ENCODE data around the gene SDK1. TPM values are rescaled to one million over a fixed set of nuclear protein-coding genes. Genes with fewer than 3 reads are reported as not detected.
"Not testable (repeated sequence)": the region's sequence is repeated elsewhere in the genome, so short reads cannot be mapped to it uniquely, and the experiment has no call there.

SDK1 gene
- total RNA-seq, 4 donors from 2014 or later, result 1.3 to 5.0 (median 2.0) TPM

DNA sequence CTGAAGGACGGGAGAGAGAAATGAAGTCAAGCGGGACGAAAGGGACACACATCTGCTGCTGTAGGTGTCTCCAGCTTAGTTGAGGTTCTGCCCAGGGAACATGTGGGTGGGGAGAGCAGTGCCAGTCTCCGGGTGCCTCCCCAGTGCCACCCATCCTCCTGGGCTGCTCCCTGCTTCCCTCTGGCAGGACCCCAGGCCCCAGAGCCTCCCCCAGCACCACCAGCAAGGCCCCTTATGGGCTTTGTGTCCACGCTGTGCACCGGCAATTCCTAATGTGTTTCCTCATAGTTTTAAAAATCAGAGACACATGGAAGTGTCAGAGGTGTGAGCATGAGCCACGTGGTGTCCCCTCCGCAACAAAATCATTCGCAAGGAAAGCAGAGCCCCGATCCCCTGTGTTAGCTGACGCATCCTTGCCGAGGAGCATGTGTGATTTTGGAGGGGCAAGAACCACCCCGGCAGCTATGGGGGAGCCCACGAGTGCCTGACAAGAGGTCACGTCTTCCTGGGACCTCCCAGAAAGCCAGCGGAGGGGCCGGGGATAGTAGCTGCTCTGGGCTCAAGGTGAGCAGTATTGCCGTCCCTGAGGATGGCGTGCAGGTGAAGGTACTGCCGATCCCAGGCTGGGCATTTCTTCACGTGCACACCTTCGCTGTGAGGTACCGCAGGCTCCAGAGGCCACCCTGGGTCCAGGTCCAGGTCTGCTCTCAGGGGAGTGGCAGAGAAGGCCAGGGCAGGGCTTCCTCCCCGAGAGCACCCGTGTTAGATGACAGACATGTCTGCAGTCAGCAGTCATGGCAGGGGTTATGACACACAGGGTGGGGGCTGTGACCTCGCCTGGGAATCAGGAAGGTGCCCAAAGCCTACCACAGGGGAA is 932.8 kb downstream of the SDK1 start:
- Histone ChIP-seq H3K4me1 (no peaks in the 10 kb centered on the region), H3K27ac (no peak overlapping the region), H3K9me3 (no peaks in the 10 kb centered on the region), H3K36me3 (no peaks in the 10 kb centered on the region), H3K4me3 (replicated peaks in 1 of 3) (no peak overlapping the region), H3K27me3 (no peaks in the 10 kb centered on the region)
- WGBS, 2 donors, result 91 to 93% methylated on average over 25 of the region's 26 CpGs
- TF ChIP-seq, protein P1, sequence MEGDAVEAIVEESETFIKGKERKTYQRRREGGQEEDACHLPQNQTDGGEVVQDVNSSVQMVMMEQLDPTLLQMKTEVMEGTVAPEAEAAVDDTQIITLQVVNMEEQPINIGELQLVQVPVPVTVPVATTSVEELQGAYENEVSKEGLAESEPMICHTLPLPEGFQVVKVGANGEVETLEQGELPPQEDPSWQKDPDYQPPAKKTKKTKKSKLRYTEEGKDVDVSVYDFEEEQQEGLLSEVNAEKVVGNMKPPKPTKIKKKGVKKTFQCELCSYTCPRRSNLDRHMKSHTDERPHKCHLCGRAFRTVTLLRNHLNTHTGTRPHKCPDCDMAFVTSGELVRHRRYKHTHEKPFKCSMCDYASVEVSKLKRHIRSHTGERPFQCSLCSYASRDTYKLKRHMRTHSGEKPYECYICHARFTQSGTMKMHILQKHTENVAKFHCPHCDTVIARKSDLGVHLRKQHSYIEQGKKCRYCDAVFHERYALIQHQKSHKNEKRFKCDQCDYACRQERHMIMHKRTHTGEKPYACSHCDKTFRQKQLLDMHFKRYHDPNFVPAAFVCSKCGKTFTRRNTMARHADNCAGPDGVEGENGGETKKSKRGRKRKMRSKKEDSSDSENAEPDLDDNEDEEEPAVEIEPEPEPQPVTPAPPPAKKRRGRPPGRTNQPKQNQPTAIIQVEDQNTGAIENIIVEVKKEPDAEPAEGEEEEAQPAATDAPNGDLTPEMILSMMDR (IDR thresholded peaks at IDR 0.05), result no peak
- TF ChIP-seq POLR2A (IDR thresholded peaks at IDR 0.05), result no peak
- intact Hi-C loops (cut with DNase I), result no loop called here
- no peak for DNase-seq

DNA sequence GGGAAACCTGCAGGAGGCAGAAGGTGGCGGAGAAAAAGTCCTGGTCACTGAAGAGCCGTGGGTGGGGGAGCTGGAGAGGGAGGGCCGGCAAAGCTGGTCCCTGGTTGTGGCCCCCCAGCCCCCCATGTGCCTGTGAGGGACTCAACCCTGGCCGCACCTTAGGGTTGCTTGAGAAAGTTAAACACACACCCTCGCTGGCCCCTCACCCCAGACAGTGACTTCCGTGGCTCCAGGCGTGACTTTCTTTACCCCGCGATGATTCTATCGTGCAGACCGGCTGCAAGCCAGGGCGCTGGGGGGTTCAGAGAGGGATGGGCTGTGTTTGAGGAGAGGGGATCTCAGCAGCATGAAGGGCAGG is 933.4 kb downstream of the SDK1 start:
- Histone ChIP-seq H3K36me3 (no peaks in the 10 kb centered on the region), H3K4me1 (no peaks in the 10 kb centered on the region), H3K27me3 (no peaks in the 10 kb centered on the region), H3K9me3 (no peaks in the 10 kb centered on the region), H3K4me3 (replicated peaks in 1 of 3) (no peak overlapping the region), H3K27ac (no peak overlapping the region)
- WGBS, 2 donors, result 91 to 93% methylated on average over 10 to 12 of the region's 12 CpGs
- no peak for DNase-seq
- TF ChIP-seq, protein P1 (IDR thresholded peaks at IDR 0.05), result no peak
- intact Hi-C loops (cut with DNase I), result no loop called here

DNA sequence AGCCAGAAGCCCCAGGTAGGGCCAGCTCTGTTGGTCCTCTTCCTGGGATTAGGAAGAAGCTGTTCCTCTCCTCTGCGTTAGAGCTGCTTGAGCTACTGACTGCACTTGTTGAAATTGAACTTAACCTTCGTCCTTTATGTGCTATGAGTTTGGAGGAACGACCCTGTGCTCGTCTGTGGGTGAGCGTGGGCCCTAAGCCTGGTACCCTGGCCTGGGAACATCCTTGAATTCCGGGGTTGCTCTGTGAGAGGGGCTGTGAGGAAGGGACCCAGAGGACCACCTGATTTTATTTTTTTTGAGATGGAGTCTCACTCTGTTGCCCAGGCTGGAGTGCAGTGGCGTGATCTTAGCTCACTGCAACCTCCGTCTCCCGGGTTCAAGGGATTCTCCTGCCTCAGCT is 933.8 kb downstream of the SDK1 start:
- intact Hi-C loops (cut with DNase I), result no loop called here
- WGBS, 2 donors, result 89 to 90% methylated on average over 8 to 9 of the region's 9 CpGs

DNA sequence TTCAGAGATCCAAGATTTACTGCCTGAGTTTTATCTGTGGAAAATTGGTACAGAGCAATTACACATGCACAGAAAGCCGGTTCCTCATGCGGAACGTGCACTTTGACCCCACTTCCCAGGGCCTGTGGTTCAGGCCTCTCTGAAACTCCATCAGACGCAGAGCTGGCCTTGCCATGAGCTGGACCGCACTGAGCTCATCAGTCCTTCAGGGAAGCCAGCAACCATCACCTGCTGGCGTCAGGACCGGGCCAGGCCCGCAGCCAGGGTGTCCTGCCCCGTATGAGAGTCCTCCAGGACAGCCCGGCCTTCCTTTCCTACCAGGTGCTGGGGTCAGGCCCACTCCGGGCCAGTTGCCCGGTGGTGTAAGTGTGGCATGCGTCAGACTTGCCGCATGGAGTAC is 934.5 kb downstream of the SDK1 start:
- no peaks in the 10 kb centered on the region for H3K27me3 ChIP-seq
- TF ChIP-seq, protein P1 (IDR thresholded peaks at IDR 0.05), result no peak
- no peak for TF ChIP-seq POLR2A (IDR thresholded peaks at IDR 0.05)
- no peak overlapping the region for H3K4me3 ChIP-seq (replicated peaks in 1 of 3)
- H3K4me1 ChIP-seq, result no peaks in the 10 kb centered on the region
- no peak overlapping the region for H3K27ac ChIP-seq
- WGBS, 2 donors, result 91 to 94% methylated on average over 14 of the region's 14 CpGs
- DNase-seq, result no peak
- no peaks in the 10 kb centered on the region for H3K36me3 ChIP-seq
- H3K9me3 ChIP-seq, result no peaks in the 10 kb centered on the region
- intact Hi-C loops (cut with DNase I), result no loop called here

More for the DNA sequence above, 933.8 kb downstream of the SDK1 start:
- Histone ChIP-seq H3K4me1 (no peaks in the 10 kb centered on the region), H3K27ac (no peak overlapping the region), H3K27me3 (no peaks in the 10 kb centered on the region), H3K36me3 (no peaks in the 10 kb centered on the region), H3K9me3 (no peaks in the 10 kb centered on the region), H3K4me3 (replicated peaks in 1 of 3) (no peak overlapping the region)
- no peak for DNase-seq
- TF ChIP-seq POLR2A (IDR thresholded peaks at IDR 0.05), result no peak
- TF ChIP-seq, protein P1 (IDR thresholded peaks at IDR 0.05), result no peak

DNA sequence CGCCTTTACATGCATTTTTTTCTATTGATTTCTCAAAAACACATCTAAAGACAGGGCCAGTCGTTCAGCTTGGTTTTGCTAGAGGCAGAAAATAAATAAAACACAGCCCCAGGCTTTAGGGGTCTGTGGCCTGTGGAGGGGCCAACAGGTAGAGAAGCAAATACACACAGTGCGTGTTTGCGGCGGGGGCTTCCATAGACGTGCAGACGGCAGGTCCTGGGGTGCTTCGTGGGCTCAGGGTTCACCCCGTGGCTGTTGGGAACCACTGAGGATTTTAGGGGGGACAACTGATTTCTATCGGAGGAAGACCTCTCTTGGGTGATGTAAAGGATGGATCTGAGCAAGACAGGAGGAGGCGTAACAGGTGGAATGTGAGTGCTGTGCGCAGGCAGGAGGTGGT is 935.3 kb downstream of the SDK1 start:
- Histone ChIP-seq H3K36me3 (no peaks in the 10 kb centered on the region), H3K4me1 (no peaks in the 10 kb centered on the region), H3K9me3 (no peaks in the 10 kb centered on the region), H3K4me3 (replicated peaks in 1 of 3) (no peak overlapping the region), H3K27me3 (no peaks in the 10 kb centered on the region), H3K27ac (no peak overlapping the region)
- intact Hi-C loops (cut with DNase I), result no loop called here
- 91 to 94% methylated on average over 12 of the region's 12 CpGs for WGBS, 2 donors
- no peak for DNase-seq
- TF ChIP-seq, protein P1 (IDR thresholded peaks at IDR 0.05), result no peak
- no peak for TF ChIP-seq POLR2A (IDR thresholded peaks at IDR 0.05)

DNA sequence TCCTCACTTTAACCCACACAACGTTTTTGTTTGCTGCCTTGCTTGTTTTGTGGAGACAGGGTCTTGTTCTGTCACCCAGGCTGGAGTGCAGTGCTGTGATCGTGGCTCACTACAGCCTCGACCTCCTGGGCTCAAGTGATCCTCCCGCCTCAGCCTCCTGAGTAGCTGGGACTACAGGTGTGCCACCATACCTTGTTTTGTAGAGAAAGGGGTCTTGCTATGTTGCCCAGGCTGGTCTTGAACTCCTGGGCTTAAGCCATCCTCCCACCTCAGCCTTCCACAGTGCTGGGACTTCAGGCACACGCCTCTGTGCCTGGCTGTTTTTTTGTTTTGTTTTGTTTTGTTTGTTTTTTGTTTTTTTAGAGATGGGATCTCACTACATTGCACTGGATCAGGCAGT is 935.8 kb downstream of the SDK1 start:
- not testable (repeated sequence) for DNase-seq
- WGBS, 2 donors, result 82 to 84% methylated on average over 5 of the region's 5 CpGs

More for the DNA sequence above, 935.8 kb downstream of the SDK1 start:
- H3K36me3 ChIP-seq; H3K4me3 ChIP-seq (replicated peaks in 1 of 3); intact Hi-C loops (cut with DNase I); H3K27me3 ChIP-seq; H3K9me3 ChIP-seq; H3K27ac ChIP-seq; H3K4me1 ChIP-seq: not testable (repeated sequence)
